ENCODE data around the gene SFTA2.

GRCh38 chr6:30908700-30909099 is 23.3 kb downstream of the SFTA2 start:
- TF ChIP-seq ZFP3 (CRISPR knock-in tag; IDR thresholded peaks at IDR 0.05) (no peak), BACH2 (CRISPR knock-in tag; IDR thresholded peaks at IDR 0.05; ENCODE audit: borderline replicate concordance) (no peak), ZFP30 (CRISPR knock-in tag; IDR thresholded peaks at IDR 0.05) (no peak), ISL1 (CRISPR knock-in tag; IDR thresholded peaks at IDR 0.05) (no peak), ZC3H10 (CRISPR knock-in tag; IDR thresholded peaks at IDR 0.05) (no peak), GLIS3 (CRISPR knock-in tag; IDR thresholded peaks at IDR 0.05) (no peak), RARB (CRISPR knock-in tag; IDR thresholded peaks at IDR 0.05) (no peak), ZNF8 (CRISPR knock-in tag; IDR thresholded peaks at IDR 0.05) (no peak)
- TF ChIP-seq, protein P1, sequence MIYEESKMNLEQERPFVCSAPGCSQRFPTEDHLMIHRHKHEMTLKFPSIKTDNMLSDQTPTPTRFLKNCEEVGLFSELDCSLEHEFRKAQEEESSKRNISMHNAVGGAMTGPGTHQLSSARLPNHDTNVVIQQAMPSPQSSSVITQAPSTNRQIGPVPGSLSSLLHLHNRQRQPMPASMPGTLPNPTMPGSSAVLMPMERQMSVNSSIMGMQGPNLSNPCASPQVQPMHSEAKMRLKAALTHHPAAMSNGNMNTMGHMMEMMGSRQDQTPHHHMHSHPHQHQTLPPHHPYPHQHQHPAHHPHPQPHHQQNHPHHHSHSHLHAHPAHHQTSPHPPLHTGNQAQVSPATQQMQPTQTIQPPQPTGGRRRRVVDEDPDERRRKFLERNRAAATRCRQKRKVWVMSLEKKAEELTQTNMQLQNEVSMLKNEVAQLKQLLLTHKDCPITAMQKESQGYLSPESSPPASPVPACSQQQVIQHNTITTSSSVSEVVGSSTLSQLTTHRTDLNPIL (CRISPR knock-in tag; IDR thresholded peaks at IDR 0.05; ENCODE audit: low read depth), result no peak
- TF ChIP-seq, protein P2, sequence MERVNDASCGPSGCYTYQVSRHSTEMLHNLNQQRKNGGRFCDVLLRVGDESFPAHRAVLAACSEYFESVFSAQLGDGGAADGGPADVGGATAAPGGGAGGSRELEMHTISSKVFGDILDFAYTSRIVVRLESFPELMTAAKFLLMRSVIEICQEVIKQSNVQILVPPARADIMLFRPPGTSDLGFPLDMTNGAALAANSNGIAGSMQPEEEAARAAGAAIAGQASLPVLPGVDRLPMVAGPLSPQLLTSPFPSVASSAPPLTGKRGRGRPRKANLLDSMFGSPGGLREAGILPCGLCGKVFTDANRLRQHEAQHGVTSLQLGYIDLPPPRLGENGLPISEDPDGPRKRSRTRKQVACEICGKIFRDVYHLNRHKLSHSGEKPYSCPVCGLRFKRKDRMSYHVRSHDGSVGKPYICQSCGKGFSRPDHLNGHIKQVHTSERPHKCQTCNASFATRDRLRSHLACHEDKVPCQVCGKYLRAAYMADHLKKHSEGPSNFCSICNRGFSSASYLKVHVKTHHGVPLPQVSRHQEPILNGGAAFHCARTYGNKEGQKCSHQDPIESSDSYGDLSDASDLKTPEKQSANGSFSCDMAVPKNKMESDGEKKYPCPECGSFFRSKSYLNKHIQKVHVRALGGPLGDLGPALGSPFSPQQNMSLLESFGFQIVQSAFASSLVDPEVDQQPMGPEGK (CRISPR knock-in tag; IDR thresholded peaks at IDR 0.05; ENCODE audit: borderline replicate concordance), result no peak
- TF ChIP-seq, protein P3, sequence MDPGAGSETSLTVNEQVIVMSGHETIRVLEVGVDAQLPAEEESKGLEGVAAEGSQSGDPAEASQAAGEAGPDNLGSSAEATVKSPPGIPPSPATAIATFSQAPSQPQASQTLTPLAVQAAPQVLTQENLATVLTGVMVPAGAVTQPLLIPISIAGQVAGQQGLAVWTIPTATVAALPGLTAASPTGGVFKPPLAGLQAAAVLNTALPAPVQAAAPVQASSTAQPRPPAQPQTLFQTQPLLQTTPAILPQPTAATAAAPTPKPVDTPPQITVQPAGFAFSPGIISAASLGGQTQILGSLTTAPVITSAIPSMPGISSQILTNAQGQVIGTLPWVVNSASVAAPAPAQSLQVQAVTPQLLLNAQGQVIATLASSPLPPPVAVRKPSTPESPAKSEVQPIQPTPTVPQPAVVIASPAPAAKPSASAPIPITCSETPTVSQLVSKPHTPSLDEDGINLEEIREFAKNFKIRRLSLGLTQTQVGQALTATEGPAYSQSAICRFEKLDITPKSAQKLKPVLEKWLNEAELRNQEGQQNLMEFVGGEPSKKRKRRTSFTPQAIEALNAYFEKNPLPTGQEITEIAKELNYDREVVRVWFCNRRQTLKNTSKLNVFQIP (CRISPR knock-in tag; IDR thresholded peaks at IDR 0.05; ENCODE audit: borderline replicate concordance, low read depth), result no peak

Measured in SK-N-SH treated with all-trans-retinoic acid at 6 μM for 48 hours (cell line).